Spleen (tissue), 11 donors: ENCODE measurements around the gene XG. TPM values are rescaled to one million over a fixed set of nuclear protein-coding genes. Genes with fewer than 3 reads are reported as not detected.
"Not testable (repeated sequence)": the region's sequence is repeated elsewhere in the genome, so short reads cannot be mapped to it uniquely, and the experiment has no call there.

Source experiments
- DNase-seq: peaks from one replicate; pipeline ENCODE4 v3.0.0-alpha.2; 2020
- H3K27ac ChIP-seq, 8 donors: fragments of 200-600 bp; sonication (generic) in 7 of 8; 1 replicate in 4 of 8; 2 replicates in 4 of 8; pipeline versions ENCODE4 v1.5.0 to v1.8.0; 2016 to 2021; ENCODE audit warnings: inconsistent platforms in 4 of 8, mild to moderate bottlenecking in 4 of 8, moderate library complexity in 1 of 8
- H3K27me3 ChIP-seq, 7 donors: fragments of 200-600 bp; sonication (generic) in 6 of 7; replicated peaks in 1 of 7; 1 replicate in 4 of 7; 2 replicates in 3 of 7; pipeline versions ENCODE4 v1.5.0 to v1.8.0; 2016 to 2021; ENCODE audit warnings: inconsistent platforms in 3 of 7, mild to moderate bottlenecking in 1 of 7
- H3K36me3 ChIP-seq, 6 donors: fragments of 200-600 bp; sonication (generic) in 5 of 6; 1 replicate in 4 of 6; 2 replicates in 2 of 6; pipeline versions ENCODE4 v1.5.0 to v1.8.0; 2016 to 2021; ENCODE audit warnings: inconsistent platforms in 2 of 6
- H3K4me1 ChIP-seq, 6 donors: fragments of 200-600 bp; sonication (generic) in 5 of 6; 1 replicate in 3 of 6; 2 replicates in 3 of 6; pipeline versions ENCODE4 v1.5.0 to v1.8.0; 2016 to 2021; ENCODE audit warnings: inconsistent platforms in 3 of 6
- H3K4me3 ChIP-seq, 8 donors: fragments of 200-600 bp; sonication (generic) in 7 of 8; 1 replicate in 4 of 8; 2 replicates in 4 of 8; pipeline versions ENCODE4 v1.5.0 to v1.8.0; 2016 to 2021; ENCODE audit warnings: inconsistent platforms in 4 of 8, mild to moderate bottlenecking in 4 of 8, moderate library complexity in 2 of 8
- H3K9me3 ChIP-seq, 8 donors: fragments of 200-600 bp; sonication (generic) in 7 of 8; 1 replicate in 4 of 8; 2 replicates in 4 of 8; pipeline versions ENCODE4 v1.5.0 to v1.8.0; 2016 to 2021; ENCODE audit warnings: inconsistent platforms in 4 of 8
- POLR2A ChIP-seq, 3 donors: fragments of 450-650 bp; IDR thresholded peaks; one replicate each; pipeline ENCODE4 v1.5.1; 2017; ENCODE audit warnings: antibody characterized with exemption in 3 of 3, mild to moderate bottlenecking in 1 of 3
- POLR2AphosphoS5 ChIP-seq, 3 donors: sonication (generic); formaldehyde crosslinking; IDR thresholded peaks; one replicate each; pipeline ENCODE4 v1.5.1; 2017; ENCODE audit warnings: antibody characterized with exemption in 3 of 3
- WGBS, 5 donors: extraction: QIAGEN DNeasy Blood & Tissue Kit in 3 of 5; methylation state at CpG; one replicate each; pipeline versions ENCODE4 v1.1.5 to v1.1.7; 2013 to 2018; 5-methylcytosine and 5-hydroxymethylcytosine counted together
- intact Hi-C: fragments of 100-400 bp; cut with DNase I; formaldehyde crosslinking; loops from one replicate; pipeline ENCODE4 v1.15.0; 2023; ENCODE audit warnings: low total_unique reads
- polyA plus RNA-seq, 3 donors: library from polyadenylated mRNA; stranded (reverse); fragments of 200-250 nt; gene quantifications; one replicate each; pipeline ENCODE4 v1.2.1, GENCODE V29; 2013
- total RNA-seq, 7 donors: library from RNA; depleted of rRNA in 3 of 7; stranded (reverse); fragments of >200 nt in 3 of 7; fragmentation: NEBNext Ultra II Directional in 4 of 7; extraction: Animal tissue kit (Norgen Biotek cat#: 25700) in 4 of 7; gene quantifications; one replicate each; pipeline versions ENCODE4 v1.1.0 to v1.2.1, GENCODE V29; 2016 to 2021
- TF ChIP-seq, protein P1 (sequence below), 11 experiments: fragments of 200-600 bp in 7 of 11; fragments of 450-650 bp in 4 of 11; sonication (generic) in 4 of 11; IDR thresholded peaks in 8 of 11; conservative IDR thresholded peaks in 3 of 11; 1 replicate in 7 of 11; 2 replicates in 4 of 11; pipeline versions ENCODE4 v1.4.0 to v1.8.0; 2016 to 2021; ENCODE audit warnings: antibody characterized with exemption in 11 of 11, inconsistent platforms in 4 of 11, mild to moderate bottlenecking in 1 of 11
- donor health status: healthy with polysubstance abuse.
- donor health status: DM: no; HTN: no; CAD: no; lungs with moderate emphysema.
- donor health status: DM: no; HTN: no; CAD: no.
- donor health status: Bipolar disorder and iron deficiency.
- donor health status: healthy.
- donor health status: DM: no; HTN: no; CAD: no.
- donor health status: DM: yes; HTN: yes; CAD: no.

Gene XG
- total and polyA plus RNA-seq, 10 donors = 0.03 to 0.87 (median 0.20) TPM; not detected in 4

DNA sequence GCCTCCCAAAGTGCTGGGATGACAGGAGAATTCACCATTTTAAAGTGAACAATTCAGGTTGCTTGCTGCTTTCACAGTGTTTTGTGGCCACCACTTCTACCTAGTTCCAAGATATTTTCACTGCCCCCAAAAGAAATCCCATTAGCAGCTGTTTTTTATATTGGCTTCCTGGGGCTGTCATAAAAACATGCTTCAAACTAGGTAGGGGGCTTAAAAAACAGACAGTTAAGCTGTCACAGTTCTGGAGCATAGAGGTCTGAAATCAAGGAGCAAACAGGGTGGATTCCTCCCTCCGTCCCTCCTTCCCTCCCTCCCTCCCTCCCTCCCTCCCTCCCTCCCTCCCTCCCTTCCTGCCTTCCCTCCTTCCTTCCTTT lies 3.0 kb upstream of the XG start:
- intact Hi-C loops = no loop called here

DNA sequence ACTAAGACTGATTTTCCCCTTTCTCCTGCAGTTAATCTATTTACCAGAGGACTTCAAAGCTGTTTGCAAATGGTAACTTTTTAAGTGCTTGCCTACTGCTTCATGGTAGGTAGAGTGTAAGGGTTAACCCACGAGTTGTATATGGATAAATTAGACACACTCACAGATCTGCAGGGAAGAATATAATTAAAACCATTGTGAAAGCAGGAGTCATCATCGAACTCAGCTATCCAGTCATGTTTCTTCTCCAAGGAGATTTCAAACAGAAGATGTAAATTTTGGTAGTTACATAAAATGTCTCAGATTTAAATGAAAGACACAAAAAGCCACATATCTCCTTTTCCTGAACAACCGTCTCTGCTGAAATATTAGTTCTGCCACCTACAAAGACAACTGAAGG lies 549 bp upstream of the XG start:
- no peaks in the 10 kb centered on the region for H3K36me3 ChIP-seq
- H3K4me1 ChIP-seq = no peaks in the 10 kb centered on the region
- no peaks in the 10 kb centered on the region for H3K9me3 ChIP-seq
- DNase-seq = no peak
- H3K4me3 ChIP-seq = no peak overlapping the region
- TF ChIP-seq POLR2AphosphoS5 (IDR thresholded peaks at IDR 0.05) (no peak), POLR2A (IDR thresholded peaks at IDR 0.05) (no peak)
- TF ChIP-seq, protein P1, sequence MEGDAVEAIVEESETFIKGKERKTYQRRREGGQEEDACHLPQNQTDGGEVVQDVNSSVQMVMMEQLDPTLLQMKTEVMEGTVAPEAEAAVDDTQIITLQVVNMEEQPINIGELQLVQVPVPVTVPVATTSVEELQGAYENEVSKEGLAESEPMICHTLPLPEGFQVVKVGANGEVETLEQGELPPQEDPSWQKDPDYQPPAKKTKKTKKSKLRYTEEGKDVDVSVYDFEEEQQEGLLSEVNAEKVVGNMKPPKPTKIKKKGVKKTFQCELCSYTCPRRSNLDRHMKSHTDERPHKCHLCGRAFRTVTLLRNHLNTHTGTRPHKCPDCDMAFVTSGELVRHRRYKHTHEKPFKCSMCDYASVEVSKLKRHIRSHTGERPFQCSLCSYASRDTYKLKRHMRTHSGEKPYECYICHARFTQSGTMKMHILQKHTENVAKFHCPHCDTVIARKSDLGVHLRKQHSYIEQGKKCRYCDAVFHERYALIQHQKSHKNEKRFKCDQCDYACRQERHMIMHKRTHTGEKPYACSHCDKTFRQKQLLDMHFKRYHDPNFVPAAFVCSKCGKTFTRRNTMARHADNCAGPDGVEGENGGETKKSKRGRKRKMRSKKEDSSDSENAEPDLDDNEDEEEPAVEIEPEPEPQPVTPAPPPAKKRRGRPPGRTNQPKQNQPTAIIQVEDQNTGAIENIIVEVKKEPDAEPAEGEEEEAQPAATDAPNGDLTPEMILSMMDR (IDR thresholded peaks at IDR 0.05 in 8 of 11, conservative IDR thresholded peaks at IDR 0.05 in 3 of 11) = no peak
- intact Hi-C loops = no loop called here
- 42 to 68% (median 52%) methylated on average over 3 of the region's 3 CpGs for WGBS, 5 donors
- H3K27me3 ChIP-seq = no peaks in the 10 kb centered on the region
- no peak overlapping the region for H3K27ac ChIP-seq

More for the DNA sequence above, 3.0 kb upstream of the XG start:
- no peak for TF ChIP-seq POLR2AphosphoS5 (IDR thresholded peaks at IDR 0.05)
- TF ChIP-seq POLR2A (IDR thresholded peaks at IDR 0.05) = no peak
- TF ChIP-seq, protein P1 (IDR thresholded peaks at IDR 0.05 in 8 of 11, conservative IDR thresholded peaks at IDR 0.05 in 3 of 11) = no peak
- Histone ChIP-seq H3K27me3 (no peaks in the 10 kb centered on the region), H3K4me3 (no peak overlapping the region), H3K4me1 (no peaks in the 10 kb centered on the region), H3K36me3 (peaks cover 0 to 3% (median 0%) of the 10 kb centered on the region in 6 donors), H3K9me3 (no peaks in the 10 kb centered on the region), H3K27ac (no peak overlapping the region)
- DNase-seq = no peak
- 54 to 67% (median 59%) methylated on average over 1 of the region's 1 CpG for WGBS, 5 donors

- WGBS, 5 donors = 81 to 96% (median 86%) methylated on average over 5 to 7 of the region's 7 CpGs
- H3K27ac ChIP-seq, intact Hi-C loops, H3K4me1 ChIP-seq, DNase-seq, H3K27me3 ChIP-seq, H3K9me3 ChIP-seq, H3K36me3 ChIP-seq, H3K4me3 ChIP-seq: not testable (repeated sequence)
Measured at GRCh38 chrX:2752441-2752840, 601 bp downstream of the XG start.

DNA sequence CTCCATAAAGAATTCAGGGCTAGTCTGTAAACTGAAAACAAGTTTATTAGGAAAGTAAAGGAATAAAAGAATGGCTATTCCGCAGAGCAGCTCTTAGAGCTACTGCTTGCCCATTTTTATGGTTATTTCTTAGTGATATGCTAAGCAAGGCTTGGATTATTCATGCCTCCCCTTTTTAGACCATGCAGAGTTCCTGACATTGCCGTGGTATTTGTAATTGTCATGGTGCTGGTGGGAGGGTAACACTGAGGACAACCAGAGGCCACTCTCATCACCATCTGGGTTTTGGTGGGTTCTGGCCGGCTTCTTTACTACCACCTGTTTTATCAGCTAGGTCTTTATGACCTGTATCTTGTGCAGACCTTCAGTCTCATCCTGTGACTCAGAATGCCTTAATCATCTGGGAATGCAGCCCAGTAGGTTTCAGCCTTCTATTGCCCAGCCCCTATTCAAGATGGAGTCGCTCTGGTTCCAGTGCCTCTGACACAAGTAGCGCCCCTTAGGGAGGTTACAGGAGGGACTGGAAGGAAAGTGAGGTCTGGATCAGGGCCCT lies 3.4 kb downstream of the XG start:
- H3K36me3 ChIP-seq, DNase-seq, H3K9me3 ChIP-seq, H3K4me3 ChIP-seq, H3K4me1 ChIP-seq, H3K27ac ChIP-seq, intact Hi-C loops, H3K27me3 ChIP-seq: not testable (repeated sequence)
- 80 to 95% (median 85%) methylated on average over 5 of the region's 5 CpGs for WGBS, 5 donors

- 64 to 79% (median 76%) methylated on average over 10 of the region's 10 CpGs for WGBS, 5 donors
- TF ChIP-seq, protein P1 (IDR thresholded peaks at IDR 0.05 in 8 of 11, conservative IDR thresholded peaks at IDR 0.05 in 3 of 11) = no peak
- no peak for TF ChIP-seq POLR2AphosphoS5 (IDR thresholded peaks at IDR 0.05)
- no peak for TF ChIP-seq POLR2A (IDR thresholded peaks at IDR 0.05)
- H3K9me3 ChIP-seq = no peaks in the 10 kb centered on the region
- H3K4me1 ChIP-seq = no peaks in the 10 kb centered on the region
- no peak overlapping the region for H3K27ac ChIP-seq
- H3K27me3 ChIP-seq = no peaks in the 10 kb centered on the region
- H3K4me3 ChIP-seq = no peak overlapping the region
- DNase-seq = no peak
- intact Hi-C loops = no loop called here
- H3K36me3 ChIP-seq = no peaks in the 10 kb centered on the region
Measured at GRCh38 chrX:2756548-2756947, 4.7 kb downstream of the XG start.
